Endometrial microvascular endothelial cells (primary cell): ENCODE results near the gene TTC27. TPM values are rescaled to one million over a fixed set of nuclear protein-coding genes. Genes with fewer than 3 reads are reported as not detected.
"Not testable (repeated sequence)": the region's sequence is repeated elsewhere in the genome, so short reads cannot be mapped to it uniquely, and the experiment has no call there.

ENCODE experiments used
- in situ Hi-C: cut with HindIII; loops from 2 replicates; pipeline ENCODE4 v1.10.0; 2017; ENCODE audit warnings: low sequenced_read_pairs, low pct_unique_long_range_greater_than_20kb; ENCODE audit errors: inconsistent ontology term
- total RNA-seq: library from RNA; depleted of rRNA; stranded (reverse); fragments of >200 nt; gene quantifications from one replicate; pipeline ENCODE4 v1.2.3, GENCODE V29; 2015; ENCODE audit errors: inconsistent ontology term

Gene TTC27
- total RNA-seq, 1 donor from 2014 or later, result 39.7 TPM

DNA sequence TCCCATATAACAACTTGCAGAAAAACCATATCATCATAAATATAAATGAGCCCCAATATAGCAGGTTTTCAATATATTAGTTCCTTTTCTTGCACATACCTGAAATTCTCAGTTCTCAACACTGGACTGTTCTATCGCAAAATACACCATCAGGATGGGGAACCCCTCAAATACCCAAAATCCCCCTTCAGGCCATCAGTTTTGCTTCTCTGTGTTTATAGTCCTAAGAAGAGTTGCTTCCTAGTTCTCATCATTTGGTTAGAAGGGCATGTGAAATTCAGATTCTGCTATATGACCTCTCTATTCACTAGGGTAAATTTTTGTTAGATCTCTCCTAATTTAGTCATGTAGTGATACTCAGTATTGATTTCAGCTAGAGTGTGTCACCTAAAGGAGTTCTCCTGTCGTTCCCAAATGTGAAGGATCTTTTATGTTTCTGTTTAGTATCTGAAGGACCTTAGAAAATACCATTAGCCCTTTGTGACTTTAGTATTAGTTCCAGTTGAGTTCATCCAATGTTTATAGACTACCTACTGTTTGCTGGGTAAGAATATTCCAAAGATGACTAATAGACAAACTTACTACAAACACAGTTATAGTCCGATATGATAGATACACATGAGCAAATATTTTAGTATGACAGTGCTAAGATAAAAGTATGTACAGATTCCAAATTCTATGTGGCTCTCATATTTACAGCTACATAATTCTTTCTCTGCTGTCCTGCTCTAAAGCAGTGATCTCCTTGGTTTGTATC, 115.8 kb downstream of the TTC27 start:
- in situ Hi-C loops, result no loop called here

DNA sequence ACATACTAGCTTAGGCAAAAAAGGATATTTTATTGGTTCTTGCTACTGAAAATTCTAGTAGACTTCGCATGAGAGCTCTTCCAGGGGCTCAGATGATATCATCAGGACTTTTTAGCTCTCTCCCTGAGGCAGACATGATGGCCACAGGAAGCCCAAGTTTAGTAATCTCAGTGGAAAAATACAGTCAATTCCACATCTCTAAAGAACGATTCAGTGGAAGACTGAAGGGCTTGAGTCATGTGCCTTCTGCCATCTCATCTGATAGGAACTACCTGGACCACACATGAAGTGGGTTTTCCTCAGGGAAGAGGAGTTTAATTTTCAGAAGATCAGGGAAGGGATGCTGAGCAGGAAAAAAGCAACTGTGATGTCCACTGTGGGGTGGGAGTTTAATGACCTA, 117.3 kb downstream of the TTC27 start:
- in situ Hi-C loops, result no loop called here

DNA sequence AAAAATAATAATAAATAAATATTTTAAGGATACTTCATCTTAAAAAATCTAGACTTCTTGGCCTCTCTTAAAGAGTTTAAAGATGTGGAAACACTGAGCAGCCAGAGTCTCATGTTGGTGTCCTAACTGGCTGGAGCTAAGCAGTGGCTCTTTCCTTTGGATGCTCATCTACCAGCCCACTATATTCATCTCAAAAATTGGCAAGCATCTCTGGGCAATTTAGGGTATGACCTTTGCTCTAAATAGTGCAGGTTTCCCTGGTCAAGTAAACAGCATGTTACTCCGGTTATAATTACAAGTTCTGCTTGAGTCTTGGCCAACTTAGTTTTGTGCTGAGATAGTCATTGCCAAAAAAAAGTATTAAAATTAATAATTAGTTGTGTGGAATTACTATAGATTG, 117.8 kb downstream of the TTC27 start:
- in situ Hi-C loops, result no loop called here

DNA sequence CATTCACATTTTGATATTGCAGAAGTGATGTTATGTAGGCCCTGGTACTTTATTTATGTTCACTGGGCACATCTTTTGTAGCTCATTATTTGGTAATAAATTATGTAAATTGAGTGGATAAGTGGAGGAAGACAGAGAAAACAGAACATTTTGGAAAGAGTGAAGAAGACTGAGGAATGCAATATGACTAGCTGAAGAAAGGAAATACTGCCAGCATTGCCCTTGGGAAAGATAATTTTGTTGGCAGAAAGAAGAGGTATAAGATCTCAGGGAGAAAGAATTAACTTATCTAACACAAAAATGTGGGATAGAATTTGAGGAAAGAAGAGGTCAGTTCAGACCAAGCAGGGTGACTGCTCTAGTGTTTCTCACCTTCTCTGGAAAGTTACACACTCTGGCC, 118.8 kb downstream of the TTC27 start:
- in situ Hi-C loops, result no loop called here

DNA sequence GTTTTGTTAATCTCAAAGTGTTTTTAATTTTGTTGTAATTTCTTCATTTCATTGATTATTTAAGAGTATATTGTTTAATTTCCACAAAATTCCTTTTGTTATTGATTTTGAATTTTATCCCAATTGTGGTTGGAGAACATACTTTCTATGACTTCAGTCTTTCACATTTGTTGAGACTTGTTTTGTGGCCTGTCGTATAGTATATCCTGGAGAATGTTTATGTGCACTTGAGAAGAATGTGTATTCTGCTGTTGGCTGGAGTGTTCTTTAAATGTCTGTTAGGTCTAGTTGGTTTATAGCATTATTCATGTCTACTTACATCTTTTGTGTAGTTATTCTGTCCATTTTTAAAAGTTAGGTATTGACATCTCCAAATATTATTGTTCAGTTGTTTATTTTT, 120.3 kb downstream of the TTC27 start:
- in situ Hi-C loops, result no loop called here

DNA sequence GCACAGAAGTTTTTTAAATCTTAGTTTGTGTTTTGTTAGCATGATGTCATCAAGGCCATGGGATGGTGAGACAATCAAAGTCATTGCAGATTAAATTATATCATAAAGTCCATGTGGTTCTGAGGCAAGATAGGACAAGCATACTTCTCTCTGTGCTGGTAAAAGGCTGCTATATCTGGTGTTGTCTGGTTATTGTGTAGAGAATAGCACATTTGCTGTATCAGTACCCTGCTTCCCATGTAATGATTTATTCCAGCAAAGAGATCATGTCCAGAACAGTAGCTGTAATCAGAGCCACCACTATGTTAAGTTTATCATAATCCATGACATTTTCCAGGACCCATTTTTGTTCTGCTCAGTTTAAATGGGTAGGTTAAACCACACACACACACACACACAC, 123.0 kb downstream of the TTC27 start:
- in situ Hi-C loops, result no loop called here

DNA sequence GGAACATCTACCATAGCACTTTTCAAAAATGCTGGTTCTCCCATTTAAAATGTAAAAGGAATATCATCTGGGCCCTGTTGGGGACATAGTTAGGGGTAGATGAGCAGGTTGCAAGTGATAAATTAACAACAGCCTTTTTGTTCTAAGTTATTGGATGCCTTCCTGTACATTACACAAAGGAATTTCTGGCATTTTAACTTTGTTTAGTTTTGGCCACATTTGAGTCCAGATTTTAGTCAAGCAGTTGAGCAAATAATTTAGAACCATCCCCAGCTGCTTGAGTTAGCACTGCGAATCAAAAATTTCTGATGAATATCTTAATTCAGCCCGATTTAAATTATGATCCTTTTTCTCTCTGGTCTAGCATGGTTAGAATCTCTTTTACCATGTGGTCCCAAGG, 124.4 kb downstream of the TTC27 start:
- in situ Hi-C loops, result no loop called here

DNA sequence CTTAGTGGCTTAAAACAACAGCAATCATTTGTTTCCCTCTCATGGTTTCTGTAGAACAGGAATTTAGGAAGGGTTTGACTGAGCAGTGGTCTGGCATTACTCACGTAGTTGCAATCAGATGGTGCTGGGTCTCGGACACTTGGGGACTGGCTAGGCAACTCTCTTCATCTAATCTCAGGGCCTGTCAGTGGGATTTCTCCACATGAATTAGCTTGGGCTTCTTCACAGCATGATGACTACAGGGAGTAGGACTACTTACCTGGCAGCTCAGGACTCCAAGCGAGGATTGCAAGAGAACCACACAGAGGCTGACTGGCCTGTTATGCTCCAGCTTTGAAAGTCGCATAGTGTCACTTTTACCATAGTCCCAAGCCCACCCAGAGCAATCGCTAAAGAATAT, 125.1 kb downstream of the TTC27 start:
- in situ Hi-C loops, result no loop called here

DNA sequence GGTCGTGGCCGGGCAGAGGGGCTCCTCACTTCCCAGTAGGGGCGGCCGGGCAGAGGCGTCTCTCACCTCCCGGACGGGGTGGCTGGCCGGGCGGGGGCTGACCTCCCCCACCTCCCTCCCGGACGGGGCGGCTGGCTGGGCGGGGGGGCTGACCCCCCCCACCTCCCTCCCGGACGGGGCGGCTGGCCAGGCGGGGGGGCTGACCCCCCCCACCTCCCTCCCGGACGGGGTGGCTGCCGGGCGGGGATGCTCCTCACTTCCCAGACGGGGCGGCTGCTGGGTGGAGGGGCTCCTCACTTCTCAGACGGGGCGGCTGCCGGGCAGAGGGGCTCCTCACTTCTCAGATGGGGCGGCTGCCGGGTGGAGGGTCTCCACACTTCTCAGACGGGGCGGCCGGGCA, 126.8 kb downstream of the TTC27 start:
- in situ Hi-C loops, result not testable (repeated sequence)

DNA sequence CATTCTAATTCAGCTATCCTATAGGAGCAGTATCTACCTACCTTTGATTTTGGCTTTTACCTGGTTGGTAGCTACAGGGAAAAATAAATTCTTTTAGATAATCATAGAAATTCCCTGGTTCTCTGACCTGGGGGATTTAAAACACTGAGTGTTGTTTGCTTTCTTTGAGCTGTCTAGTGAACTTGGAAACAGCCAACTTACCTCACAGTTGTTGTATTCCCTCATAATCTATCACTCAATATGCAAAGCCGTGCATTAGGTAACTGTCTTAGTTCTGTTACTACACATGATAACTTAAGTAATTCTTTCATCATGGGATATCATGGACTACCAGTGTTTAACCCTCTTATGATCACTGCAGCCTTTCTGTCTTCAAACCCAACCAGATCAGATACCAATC, 127.8 kb downstream of the TTC27 start:
- in situ Hi-C loops, result no loop called here

DNA sequence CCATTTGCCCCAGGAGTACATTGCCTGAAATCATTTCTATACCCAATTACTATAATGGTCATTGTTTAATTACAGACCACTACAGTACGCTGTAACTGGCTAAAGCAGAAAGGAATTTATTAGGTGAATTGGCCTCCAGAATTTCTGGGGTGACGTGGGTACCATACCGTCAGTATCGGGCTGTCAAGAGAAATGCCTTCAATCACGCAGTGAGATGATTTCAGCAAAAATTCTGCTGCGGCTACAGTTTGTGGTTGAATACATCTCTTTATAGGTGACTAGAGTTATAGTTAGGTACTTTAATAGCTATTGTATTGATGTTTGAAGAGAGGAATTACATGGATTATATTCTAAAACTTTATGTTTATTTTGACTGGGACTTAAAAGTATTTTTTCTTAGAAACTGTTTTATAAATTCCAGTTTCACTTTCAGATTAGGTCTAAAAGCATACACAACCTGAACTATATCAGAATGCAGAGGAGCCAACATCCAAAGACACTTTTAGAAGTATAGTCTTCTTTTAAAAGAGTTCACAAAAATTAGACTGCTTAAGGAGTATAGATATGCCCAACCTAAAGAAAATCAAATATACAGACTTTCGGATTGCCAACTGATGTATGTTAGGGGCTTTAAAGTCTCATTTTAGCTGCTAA, 128.4 kb downstream of the TTC27 start:
- in situ Hi-C loops, result no loop called here

DNA sequence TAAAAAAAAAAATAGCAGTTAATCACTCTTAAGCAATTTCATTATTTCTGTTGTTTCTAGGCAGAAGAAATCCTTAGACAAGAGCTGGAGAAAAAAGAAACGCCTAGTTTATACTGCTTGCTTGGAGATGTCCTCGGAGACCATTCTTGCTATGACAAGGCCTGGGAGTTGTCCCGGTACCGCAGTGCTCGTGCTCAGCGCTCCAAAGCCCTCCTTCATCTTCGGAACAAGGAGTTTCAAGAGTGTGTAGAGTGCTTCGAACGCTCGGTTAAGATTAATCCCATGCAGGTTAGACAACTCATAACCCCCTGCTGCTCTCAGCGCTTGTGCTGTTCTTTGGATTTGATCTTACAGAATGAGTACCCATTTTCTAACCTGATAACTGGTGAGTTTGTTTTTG, 130.4 kb downstream of the TTC27 start:
- in situ Hi-C loops, result no loop called here

DNA sequence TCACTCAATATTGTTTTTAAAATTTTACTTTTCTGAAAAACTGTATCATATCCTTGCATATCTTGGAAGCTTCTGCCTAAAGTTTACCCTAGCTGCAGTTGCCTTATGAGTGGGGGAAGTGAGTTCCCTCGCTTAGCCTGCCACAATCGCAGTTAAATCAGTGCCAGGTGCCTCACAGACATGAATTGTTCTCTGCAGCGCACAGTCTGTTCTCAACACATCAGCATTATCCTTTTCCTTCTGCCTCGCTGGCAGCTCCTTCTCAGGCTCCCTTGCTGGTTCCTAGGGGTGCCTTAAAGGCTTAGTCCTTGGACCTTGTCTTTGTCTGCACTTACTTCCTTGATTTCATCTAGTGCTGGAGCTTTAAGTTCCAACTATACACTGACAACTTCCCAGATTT, 132.8 kb downstream of the TTC27 start:
- in situ Hi-C loops, result no loop called here

DNA sequence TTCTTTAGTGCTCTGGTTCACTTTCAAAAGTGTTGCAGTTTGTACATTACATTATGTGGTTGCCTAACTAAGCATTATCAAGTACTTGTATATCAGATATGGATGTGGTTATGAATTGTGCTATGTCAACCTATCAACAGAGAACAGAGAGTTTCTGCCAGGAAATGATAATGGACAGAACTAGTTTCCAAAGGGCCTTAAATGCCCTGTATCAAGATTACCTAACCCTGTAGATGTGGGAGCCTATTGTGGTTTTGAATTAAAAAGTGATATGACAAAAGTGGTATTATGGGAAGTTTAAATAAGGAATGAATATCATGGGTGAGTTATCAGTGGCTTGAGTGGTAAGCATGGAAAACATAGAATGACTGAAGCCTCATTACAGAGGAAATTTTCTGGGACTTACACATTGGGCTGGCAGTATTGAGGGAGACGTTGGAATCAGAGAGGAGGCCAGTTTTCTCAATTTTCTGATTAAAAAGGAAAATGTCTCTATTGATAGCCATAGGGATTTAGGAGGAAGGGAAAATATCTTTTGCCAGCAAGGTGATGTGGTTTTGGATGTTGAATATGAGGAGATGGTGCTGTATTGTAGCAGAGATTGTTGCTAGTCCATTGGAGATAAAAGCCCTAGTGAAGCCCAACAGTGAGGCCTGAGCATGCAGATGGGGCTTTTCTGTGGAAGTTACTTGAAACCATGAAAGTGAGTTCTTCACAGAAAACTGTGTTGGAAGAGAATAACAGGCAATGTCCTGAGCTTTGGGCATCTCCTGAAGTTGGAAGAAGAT, 140.7 kb downstream of the TTC27 start:
- in situ Hi-C loops, result no loop called here

DNA sequence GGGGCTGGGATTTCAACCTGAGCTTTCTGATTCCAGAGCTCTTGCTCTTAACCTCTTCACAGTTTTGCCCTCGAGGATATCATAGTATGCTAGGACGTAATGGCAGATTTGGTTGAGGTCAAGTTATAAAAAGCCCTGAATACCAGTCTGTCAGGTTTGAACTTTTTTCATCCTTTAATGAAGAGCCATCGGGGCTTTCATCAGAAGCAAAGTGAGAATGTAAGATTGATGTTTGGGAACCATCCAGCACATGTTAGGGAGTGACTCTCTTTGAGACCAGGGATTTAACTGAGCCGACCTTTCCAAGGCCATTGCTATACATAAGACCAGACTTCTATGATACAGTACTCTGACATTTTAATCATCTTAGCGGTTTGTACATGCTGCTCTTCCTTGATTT, 142.5 kb downstream of the TTC27 start:
- in situ Hi-C loops, result loop anchor here (10.0 kb wide), 1 partner anchor 604 kb away; no protein-coding TSS in a partner anchor

DNA sequence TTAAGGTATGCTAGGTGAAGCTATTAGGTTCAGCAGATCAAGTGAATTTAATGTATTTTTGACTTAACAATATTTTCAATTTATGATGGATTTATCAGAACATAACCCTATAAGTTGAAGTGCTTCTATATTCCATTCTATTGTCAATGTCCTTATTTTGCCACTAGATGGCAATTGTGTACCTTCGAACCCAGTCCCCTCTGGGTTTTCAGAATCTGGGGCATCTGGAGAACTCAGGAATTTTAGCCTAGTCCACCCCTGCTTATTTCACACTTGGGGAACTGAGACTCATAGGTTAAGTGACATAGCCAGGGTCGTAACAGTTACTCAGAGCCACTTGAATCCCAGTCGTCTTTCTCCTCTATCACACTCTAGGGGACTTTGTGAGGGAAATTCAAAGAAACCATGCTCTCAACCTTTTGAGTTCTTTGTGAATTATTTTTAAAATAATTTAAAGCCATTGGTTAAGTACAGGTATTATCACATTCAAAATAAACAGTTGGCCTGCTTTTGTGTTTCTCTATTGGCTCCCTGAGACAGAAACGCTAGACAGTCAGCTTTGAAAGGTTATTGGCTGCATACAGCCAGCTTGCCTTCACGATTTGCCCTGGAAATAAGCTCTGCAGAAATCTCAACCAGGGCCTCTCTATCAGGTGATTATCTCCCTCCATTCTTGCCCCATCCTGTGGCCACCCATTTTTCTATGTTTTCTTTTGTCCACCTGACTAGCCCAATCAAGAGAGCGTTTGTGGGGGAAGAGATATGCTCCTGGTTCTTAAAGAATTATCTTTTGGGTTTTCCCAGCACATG, 145.0 kb downstream of the TTC27 start:
- in situ Hi-C loops, result loop anchor here (10.0 kb wide), 1 partner anchor 602 kb away; no protein-coding TSS in a partner anchor

DNA sequence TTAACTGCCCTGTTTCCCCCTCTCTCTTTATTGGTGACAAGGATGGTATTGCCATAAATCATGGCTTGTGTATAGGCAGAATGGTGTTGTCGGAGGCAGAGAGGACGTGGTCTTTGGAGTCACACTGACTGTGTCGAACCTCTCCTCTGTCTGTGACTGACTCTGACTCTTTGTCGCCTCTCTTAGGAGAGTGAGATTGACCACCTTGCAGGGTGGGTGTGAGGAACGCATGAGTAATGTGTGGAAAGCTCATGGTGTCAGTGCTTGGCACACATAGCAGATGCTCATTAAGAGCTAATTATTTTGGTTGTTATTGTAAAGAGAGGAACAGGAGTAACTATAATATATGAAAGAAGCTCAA, 145.6 kb downstream of the TTC27 start:
- in situ Hi-C loops, result loop anchor here (10.0 kb wide), 1 partner anchor 601 kb away; no protein-coding TSS in a partner anchor

DNA sequence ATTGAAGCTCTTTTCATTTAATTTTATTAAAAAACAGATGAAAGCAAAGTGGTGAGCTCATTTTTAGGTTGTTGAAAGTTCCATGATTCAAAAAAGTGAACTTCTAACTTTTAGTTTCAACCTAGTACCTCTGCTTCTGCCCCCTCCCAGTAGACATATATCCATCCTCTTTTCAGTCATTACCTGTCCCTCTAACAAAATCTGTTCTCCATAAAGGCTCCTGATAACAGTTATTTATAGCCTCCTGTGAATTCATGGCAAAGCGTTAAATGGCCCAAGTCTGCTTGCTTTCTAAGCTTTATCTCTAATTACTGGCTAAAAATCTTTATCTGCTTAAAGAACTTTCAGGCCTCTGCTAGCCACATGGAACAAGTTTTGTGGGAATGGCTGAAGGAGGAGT, 148.1 kb downstream of the TTC27 start:
- in situ Hi-C loops, result loop anchor here (10.0 to 25.0 kb wide), 2 partner anchors 486 to 599 kb away; no protein-coding TSS in a partner anchor

DNA sequence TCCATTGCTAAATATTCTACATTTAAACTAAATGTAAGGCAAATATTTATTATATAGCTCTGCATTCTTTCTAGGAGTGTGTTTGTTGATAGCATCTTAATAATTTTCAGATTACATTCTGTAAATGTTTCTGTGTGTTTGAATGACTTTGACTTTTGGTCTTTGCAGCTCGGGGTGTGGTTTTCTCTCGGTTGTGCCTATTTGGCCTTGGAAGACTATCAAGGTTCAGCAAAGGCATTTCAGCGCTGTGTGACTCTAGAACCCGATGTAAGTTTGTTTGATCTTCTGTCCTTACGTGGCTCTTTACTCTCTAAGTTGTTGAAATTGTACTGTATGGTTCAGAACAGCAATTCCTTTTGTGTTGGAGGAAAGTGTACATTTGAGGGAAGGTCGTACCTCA, 149.9 kb downstream of the TTC27 start:
- in situ Hi-C loops, result loop anchor here (10.0 to 25.0 kb wide), 2 partner anchors 485 to 597 kb away; no protein-coding TSS in a partner anchor
